HG03558 (cell line): Measurements from ENCODE around the gene NRXN3.
"Not testable (repeated sequence)": the region's sequence is repeated elsewhere in the genome, so short reads cannot be mapped to it uniquely, and the experiment has no call there.

Experiments used
- ATAC-seq: cut with Tn5 transposase; IDR thresholded peaks from one replicate; pipeline ENCODE4 v1.9.1; 2021; ENCODE audit warnings: moderate number of reproducible peaks; ENCODE audit not compliant: unreplicated experiment; ENCODE audit errors: extremely low read depth

The NRXN3 gene

DNA sequence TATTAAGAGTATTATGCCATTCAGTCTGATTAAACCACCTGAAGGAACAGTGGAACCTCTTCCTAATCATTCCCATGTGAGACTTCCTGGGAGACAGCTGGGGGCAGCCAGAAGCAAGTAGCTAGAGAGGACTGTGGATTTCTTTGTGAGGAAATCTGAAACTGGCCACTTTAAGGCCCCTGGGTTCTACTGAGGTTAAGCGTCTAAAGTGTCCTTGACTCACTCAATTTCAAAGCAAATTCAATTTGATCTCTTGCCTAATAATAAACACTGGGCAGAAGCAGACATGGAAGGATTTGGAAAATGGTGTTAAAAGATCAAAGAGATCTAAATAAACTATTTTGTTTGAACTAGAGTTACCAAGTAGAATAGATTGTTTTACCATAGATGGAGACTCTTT is 909.9 kb downstream of the NRXN3 start:
- no peak for ATAC-seq

DNA sequence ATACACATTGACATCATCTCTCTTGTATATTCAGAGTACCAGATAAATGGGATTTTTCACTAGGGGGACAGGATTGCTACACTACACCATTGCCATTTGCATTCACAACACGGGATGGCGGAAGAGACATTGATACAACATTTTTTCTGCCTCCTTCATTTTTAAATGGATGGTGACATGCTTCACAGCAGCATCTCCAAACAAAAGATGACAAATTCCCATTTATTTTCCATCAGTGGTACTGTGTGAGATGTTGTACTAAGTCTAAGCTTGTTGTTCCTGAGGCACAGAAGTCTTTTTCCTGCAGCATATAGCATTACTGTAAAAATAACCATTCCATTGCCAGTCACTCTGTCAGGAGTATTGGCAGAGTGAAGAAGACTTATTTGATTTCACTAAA is 912.7 kb downstream of the NRXN3 start:
- ATAC-seq = no peak

DNA sequence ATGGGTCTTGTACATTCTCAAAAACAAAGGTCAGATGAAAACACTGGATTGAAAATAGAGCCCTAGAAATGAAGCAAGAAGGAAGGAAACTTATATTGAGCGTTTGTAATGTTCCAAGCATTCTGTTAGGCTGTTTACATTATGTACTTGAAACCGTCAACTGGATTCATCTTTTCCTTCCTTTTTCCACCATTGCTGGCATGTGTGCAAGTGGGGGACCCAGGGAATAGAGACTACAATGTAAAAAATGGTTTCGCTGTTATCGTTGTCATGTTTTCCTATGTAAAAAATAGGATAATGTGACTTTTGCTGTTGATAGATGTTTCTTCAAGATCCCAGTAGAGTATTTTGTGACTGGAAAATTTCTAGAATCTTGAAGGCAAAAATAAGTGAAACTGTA is 913.2 kb downstream of the NRXN3 start:
- ATAC-seq = no peak

DNA sequence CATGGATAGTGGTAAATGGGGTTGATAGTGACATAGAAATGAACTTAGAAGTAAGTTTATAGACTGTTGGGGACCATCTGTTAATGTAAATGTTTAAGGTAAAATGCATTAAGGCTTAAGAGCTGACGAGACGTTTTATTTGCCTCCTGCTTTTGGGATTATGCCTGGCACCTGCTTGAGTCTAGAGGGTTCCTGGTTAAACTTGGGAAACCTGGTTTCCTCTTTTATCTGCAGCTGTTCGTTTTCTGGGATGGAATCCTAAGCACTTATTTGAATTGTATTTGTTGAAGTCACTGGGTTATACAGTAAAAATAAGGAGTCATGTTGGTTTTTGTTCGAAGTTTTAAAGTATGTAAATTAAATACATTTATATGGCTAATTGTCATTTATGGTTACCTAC is 914.7 kb downstream of the NRXN3 start:
- no peak for ATAC-seq

DNA sequence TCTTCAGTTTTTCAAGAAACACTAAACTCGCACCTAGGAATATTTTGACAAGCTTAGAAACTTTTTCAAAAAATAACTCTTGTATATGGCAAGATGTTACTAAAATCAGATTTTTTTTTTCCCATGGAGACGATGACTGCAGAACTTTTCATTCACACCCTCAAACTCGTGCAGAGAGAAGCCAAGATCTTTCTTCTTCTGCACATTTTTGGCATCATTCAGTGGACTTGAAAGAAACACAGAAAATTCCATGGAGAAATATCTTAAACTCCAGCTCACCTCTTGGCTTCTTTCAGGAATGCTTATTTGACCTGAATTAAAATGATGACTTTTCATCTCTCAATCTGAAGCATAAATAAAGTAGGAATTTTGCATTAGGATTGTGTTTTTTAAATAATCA is 919.4 kb downstream of the NRXN3 start:
- ATAC-seq = no peak

DNA sequence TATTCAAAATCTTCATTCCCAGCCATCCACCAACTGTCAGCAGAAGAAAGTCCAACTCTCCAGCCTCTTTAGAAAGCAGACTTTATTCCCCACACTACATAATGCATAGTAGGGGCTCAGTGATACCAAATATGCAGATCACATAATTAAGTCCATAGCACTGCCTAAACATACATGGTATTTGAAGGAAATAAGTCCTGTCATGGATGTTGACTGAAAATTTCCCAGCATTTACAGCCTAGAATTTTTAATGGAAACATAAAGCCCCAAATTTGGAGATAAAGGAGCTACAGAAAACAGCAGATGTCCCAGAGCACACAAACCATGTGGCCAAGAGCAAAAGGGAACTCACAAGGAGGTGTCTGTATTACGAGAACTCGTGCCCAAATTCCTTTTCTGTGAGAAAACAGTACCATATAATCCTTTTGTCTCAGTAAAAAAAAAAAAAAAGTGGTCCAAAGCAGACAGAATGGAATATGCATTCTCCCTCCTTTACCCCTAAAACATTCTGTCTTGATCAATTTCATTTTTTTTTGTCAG is 920.5 kb downstream of the NRXN3 start:
- ATAC-seq = no peak

DNA sequence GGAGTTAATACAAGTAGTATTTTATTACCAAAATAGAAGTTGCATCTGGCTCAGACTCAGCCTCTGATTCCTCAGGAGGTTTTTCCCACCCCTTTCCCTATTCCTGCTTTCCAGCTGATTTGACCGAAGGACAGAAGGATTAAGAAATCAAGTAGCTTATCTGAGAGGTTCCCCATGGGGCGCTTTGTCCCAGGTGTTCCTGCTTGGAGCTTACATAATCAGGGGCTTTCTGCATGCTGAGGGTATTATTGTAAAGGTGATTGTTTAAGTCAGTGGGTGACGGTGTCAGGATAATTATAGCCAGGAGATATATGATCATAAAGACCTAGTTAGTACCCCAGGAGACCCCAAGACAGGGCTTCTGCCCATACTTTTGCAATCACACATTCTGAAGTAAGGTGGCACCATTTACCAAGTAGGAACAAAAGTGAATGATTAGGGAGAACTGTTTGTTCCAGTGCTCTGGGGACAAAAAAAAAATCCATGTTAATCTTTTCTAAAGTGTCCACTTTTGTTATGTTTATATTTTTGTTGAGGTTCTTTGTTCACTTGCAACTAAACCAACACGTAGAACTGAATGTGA is 921.3 kb downstream of the NRXN3 start:
- no peak for ATAC-seq

DNA sequence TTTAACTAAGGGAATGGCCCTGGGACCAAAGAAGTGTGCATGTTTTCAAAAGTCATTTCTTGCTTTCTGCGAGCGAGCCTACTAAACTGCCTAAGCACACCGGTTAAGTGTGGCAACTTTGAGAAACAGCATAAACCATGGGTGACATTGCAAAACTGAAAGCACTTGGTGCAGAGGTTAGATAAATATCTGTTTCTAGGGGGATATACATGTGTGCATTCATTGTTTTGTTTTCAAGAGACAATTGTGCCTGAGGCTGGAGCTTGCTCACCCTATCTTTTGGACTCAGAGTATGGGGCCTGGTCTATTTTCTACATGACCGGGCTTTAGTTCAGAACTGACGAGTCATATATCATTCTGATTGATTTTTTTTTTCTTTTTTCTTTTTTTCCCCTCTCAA is 923.4 kb downstream of the NRXN3 start:
- no peak for ATAC-seq

DNA sequence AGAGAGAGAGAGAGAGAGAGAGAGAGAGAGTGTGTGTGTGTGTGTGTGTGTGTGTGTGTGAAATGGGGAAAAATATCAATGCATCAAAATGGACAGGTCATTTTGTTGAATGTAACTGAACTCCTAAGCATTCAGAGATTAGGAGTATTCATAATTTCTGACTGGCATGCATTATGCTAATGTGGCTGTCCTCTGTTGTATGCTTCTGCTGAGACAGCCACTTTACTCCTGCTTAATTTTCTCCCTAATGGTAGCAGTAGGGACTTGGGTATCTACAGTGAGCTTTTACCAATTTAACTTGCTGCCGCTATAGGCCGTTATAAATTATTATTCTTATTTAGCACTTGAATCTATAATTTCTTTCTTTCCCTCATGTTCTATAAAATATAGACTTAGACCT is 924.8 kb downstream of the NRXN3 start:
- ATAC-seq = no peak

DNA sequence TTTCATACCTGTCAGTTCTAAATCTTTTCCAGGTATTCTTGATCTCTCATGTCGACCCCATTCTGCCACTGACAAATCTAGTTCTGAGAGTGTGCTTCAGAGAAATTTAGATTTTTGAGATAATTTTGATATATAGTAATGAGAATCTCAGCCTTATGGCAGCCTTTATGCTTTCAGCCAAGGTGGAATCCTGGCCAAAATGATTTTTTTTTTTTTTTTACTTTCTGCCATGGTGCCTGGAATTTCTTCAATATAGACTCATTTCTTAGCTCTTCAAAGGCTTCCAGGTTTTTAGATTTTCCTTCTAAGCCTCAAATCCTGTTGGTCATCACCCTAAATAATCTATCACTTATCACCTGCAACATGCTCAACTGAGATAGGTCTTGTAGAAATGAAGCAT is 926.6 kb downstream of the NRXN3 start:
- no peak for ATAC-seq

DNA sequence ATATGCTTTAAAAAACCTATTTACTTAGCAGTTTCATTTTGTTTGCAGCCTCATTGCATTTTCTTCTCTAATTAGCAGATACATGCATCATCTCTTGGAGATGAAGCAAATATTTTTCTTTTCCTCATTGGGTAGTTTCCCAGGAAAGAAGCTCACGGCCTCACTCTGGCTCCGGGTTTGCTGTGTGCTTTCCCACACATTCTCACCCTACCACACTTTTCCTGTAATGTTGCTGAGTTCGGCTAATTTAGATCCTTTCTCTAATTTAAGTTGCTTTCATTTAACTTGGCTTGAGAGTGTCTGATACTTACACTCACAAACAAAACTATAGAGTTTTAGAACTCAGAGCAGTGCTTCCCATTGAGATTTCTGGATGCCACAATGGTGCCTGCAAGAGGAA is 928.2 kb downstream of the NRXN3 start:
- ATAC-seq = no peak

DNA sequence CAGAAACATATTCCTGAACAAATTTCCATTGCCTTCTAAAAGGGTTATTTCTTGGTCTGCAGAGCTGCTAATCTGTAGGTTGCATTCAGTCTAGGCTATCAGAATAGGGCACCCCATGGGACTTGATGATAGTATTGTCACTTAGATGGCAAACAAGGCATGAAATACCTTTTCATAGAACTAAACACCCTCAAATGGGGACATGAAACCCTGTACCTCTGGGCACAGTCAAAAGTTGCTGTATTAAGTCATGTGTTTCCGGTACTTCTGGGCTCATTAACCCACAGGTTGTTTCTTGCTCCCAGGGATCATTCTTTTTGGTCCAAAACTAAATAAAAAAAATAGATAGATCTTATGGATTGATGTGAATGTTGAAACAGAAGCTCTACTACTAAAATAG is 930.4 kb downstream of the NRXN3 start:
- no peak for ATAC-seq

DNA sequence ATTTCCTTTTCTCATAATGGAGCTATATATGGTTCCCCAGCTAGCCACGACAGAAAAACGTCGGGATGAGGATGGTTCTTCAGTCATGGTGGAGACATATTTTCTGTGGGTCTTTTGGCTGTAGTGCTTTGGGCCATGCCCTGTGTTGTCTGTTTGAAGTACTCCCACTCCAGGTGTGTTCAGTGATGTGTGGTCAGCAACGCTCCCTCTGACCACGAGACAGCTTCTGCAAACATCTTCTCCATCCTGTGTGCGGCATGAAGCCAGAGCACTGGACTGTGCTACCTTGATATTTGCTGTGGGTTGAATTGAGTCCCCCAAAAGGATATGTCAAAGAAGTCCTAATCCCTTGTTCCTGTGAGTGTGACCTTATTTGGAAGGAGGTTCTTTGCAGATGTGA is 931.2 kb downstream of the NRXN3 start:
- no peak for ATAC-seq

DNA sequence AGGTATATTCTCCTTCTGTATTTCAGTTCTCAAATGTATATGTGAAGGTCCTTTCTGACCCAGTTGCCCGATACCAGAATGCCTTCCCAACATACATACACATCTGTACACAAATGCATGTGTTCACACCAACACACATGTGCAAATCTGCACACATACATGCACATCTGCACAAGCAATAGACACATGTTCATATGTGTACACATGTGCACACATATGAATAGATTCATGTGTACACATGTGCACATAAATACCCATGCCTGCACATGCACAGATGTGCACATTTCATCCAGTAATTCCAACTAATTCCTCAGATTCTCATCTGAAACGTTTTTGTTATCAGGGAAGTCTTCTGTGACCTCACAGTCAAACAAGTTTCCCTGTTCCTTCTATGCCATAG is 933.6 kb downstream of the NRXN3 start:
- ATAC-seq = no peak

DNA sequence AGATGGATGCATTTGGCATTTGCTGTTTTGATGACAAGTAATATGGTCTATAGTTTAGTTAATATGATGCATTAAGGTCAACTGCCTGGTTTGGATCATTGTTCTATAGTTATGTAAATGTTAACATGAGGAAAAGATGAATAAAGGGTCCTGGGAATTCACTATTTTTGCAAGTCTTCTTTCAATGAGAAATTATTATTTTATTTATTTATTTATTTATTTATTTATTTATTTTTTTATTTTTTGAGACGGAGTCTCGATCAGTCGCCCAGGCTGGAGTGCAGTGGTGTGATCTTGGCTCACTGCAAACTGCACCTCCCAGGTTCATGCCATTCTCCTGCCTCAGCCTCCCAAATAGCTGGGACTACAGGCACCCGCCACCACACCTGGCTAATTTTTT is 940.4 kb downstream of the NRXN3 start:
- ATAC-seq = not testable (repeated sequence)

DNA sequence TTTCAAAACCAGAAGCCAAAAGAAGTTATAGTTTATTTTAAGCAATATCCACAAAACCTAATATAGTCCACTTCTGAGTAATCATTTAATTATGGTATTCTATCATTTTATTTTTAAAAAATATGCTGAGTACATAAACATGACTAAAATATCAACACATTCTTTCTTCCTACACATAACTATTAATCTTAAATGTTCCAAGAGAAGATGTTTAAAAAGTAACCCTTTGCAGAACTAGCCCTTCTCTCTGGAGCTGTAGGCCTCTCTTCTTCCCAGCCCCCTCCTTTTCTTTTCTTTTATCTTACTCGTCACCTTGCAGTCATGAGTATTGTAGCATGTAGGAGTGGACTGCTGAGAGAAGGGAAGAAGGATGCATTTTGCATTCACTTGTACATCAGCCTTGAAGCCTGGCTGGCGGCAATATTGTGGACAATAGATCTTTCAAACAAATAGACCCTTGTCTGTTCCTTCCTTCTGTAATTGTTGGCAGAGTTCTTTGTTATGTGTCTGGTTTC is 941.9 kb downstream of the NRXN3 start:
- no peak for ATAC-seq

DNA sequence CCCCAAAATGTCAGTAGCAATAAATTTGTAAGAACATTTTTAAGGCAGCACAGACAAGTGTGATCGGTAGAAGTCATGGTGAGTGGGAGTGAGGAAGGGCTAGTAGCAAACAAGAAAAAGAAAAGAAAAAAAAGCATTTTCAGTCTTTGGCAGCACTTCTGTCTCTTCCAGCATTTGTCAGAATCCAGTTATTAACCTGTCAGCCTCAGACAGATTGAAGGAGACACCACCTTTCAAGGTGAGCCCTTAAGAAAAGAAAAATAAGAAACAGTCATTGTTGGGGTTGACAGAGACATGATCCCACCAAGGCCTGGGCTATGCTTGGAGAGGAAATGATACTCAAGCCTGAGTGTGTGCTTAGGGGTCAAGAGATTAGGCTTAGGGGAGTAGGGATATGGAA is 947.4 kb downstream of the NRXN3 start:
- ATAC-seq = no peak

DNA sequence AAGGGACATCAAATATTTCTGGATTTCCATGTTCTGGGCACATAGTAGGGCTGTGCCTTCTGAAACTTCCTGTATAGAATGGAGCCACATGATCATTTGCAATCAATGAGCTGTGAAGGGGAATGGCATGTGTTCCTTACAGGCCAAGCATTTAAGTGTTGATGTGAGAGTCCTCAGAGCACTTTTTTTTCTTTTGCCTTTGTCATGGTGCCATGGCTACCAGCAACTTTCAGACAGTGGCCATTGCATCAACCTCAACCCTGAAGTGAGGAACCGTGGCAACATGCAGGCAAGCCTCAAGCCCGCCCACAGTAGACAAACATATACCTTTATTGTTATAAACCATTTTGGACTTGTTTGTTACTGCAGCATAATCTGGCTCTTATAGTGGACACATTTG is 948.1 kb downstream of the NRXN3 start:
- ATAC-seq = no peak

DNA sequence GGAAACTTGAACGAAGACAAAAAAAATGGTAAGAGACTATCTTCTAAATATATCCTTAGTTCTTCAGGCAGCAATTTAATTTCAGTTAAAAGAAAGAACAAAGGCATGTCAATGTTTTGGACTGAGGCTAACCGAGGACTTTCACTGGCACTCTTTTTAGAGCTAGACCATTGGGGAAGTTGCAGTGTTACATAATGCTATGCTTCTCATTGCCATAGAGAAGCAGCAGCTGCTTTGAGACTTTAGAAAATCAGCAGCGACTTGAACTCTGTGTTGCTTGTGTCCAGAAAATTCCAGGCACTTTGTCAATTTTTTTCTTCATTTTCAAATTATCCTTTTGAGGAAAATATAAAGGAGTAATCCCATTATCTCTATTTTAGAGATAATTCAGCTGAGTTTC is 964.2 kb downstream of the NRXN3 start:
- ATAC-seq = no peak

DNA sequence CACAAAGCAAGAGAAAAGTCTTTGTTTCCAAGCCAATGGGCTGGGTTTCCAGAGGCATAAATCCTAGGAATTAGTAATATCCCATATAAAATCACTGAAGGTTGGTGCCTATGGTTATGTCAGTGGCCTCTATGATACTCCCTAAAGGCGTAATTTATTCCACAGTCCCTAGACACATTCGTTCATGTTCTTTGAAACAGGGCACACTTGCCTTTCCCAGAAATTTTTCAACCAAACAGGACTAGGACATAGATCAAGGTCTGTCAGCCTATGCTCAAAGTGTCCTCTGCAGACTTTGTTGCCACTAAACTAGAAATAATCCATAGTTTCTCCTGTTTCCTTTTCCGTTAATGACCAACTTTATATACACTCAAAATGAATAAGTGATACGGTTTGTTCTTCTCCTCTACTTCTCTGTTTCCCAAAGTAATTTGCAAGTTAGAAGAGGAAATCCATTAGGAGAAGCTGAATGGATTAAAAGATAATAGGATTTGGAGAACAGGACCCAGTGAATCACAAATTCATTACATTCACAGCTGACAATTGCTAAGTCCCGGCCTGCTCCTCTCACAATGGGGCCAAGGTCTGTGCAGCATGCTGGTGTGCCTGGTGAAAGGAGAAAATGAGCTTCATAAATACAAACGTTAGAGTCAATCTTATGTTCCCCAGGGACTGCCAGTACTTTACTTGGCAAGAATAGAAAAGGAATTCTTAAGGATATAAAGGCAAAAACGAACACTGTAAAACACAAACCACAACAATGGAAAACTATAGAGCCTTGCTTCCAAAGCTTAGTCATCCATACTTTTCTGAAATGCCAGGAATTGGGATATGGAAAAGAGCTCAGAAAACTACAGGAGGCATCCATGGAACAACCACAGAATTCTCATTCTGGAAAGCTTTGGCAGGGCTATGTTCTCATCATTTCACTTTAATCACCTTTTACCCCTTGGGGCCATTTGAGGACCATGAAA is 966.2 kb downstream of the NRXN3 start:
- no peak for ATAC-seq

DNA sequence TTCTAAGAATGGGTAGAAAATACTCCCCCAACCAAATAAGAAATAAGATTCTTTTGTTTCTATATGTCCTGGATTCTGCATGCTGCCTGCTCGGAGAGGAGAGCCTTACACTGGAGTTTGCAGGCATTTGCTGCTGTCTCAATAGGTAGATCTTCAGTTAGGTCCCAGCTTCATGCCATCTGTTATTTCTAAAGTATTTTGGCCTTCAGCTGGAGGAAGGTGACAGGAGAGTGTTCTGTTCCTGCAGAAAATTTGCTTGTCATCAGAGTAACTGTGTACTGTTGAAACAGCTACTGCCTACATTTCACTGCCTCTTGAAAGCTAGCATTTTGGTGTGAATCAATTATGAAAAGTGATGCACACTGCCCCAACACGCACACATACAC is 966.9 kb downstream of the NRXN3 start:
- ATAC-seq = no peak
